SK-N-SH treated with all-trans-retinoic acid at 6 μM for 48 hours (cell line): Measurements from ENCODE around the gene OR13C8.

Experiments used
- ATAC-seq: fragments of 200-7000 bp; cut with Tn5 transposase; 3 replicates; pipeline ENCODE4 v1.9.1; 2020; ENCODE audit warnings: mild to moderate bottlenecking, moderate library complexity
- ARNTL ChIP-seq: fragments of 450-650 bp; formaldehyde crosslinking; IDR thresholded peaks from 2 replicates; pipeline ENCODE4 v1.5.0; 2020; ENCODE audit warnings: low read depth, mild to moderate bottlenecking, moderate library complexity, borderline replicate concordance
- BACH2 ChIP-seq: fragments of 250-450 bp; sonication (Bioruptor Pico); IDR thresholded peaks from 2 replicates; pipeline ENCODE4 v1.9.0; 2021; ENCODE audit warnings: mild to moderate bottlenecking, borderline replicate concordance
- CREB5 ChIP-seq: fragments of 250-450 bp; sonication (Bioruptor Pico); IDR thresholded peaks from 2 replicates; pipeline ENCODE4 v1.5.1; 2020; ENCODE audit warnings: low read depth, mild to moderate bottlenecking, moderate library complexity
- CSDC2 ChIP-seq: fragments of 250-450 bp; sonication (Bioruptor Pico); IDR thresholded peaks from 2 replicates; pipeline ENCODE4 v1.5.0; 2020; ENCODE audit warnings: mild to moderate bottlenecking, moderate library complexity
- CSRNP3 ChIP-seq: fragments of 250-450 bp; sonication (Bioruptor Pico); IDR thresholded peaks from 2 replicates; pipeline ENCODE4 v1.5.1; 2021; ENCODE audit warnings: mild to moderate bottlenecking, moderate library complexity
- ISL1 ChIP-seq: fragments of 250-450 bp; sonication (Bioruptor Pico); IDR thresholded peaks from 2 replicates; pipeline ENCODE4 v2.1.2; 2022; ENCODE audit warnings: mild to moderate bottlenecking, moderate library complexity
- OSR1 ChIP-seq: fragments of 250-450 bp; sonication (Bioruptor Pico); IDR thresholded peaks from 2 replicates; pipeline ENCODE4 v1.8.0; 2022; ENCODE audit warnings: moderate library complexity, mild to moderate bottlenecking, inconsistent platforms
- PATZ1 ChIP-seq: fragments of 250-450 bp; sonication (Bioruptor Pico); IDR thresholded peaks from 2 replicates; pipeline ENCODE4 v1.8.0; 2020; ENCODE audit warnings: mild to moderate bottlenecking, moderate library complexity, borderline replicate concordance
- POU6F1 ChIP-seq: fragments of 250-450 bp; sonication (Bioruptor Pico); IDR thresholded peaks from 2 replicates; pipeline ENCODE4 v1.8.0; 2021; ENCODE audit warnings: low read depth, mild to moderate bottlenecking, moderate library complexity, borderline replicate concordance
- SNAI2 ChIP-seq: fragments of 250-450 bp; sonication (Bioruptor Pico); IDR thresholded peaks from 2 replicates; pipeline ENCODE4 v1.5.0; 2020; ENCODE audit warnings: mild to moderate bottlenecking, moderate library complexity
- TCF4 ChIP-seq: fragments of 250-450 bp; sonication (Bioruptor Pico); IDR thresholded peaks from 2 replicates; pipeline ENCODE4 v1.8.0; 2021; ENCODE audit warnings: mild to moderate bottlenecking, moderate library complexity, borderline replicate concordance
- TOX ChIP-seq: fragments of 250-450 bp; sonication (Bioruptor Pico); IDR thresholded peaks from 2 replicates; pipeline ENCODE4 v1.8.0; 2021; ENCODE audit warnings: mild to moderate bottlenecking, moderate library complexity, borderline replicate concordance
- TSHZ2 ChIP-seq: fragments of 250-450 bp; sonication (Bioruptor Pico); IDR thresholded peaks from 2 replicates; pipeline ENCODE4 v1.5.0; 2020; ENCODE audit warnings: mild to moderate bottlenecking, moderate library complexity
- ZFP3 ChIP-seq: fragments of 250-450 bp; sonication (Bioruptor Pico); IDR thresholded peaks from 2 replicates; pipeline ENCODE4 v1.5.0; 2020; ENCODE audit warnings: mild to moderate bottlenecking, moderate library complexity
- ZFP30 ChIP-seq: fragments of 450-650 bp; formaldehyde crosslinking; IDR thresholded peaks from 2 replicates; pipeline ENCODE4 v1.5.0; 2022; ENCODE audit warnings: mild to moderate bottlenecking, moderate library complexity
- ZNF565 ChIP-seq: fragments of 450-650 bp; formaldehyde crosslinking; conservative IDR thresholded peaks from 2 replicates; pipeline ENCODE4 v1.5.0; 2020; ENCODE audit warnings: low read depth, mild to moderate bottlenecking, moderate library complexity
- ZNF70 ChIP-seq: fragments of 450-650 bp; formaldehyde crosslinking; IDR thresholded peaks from 2 replicates; pipeline ENCODE4 v1.5.0; 2020; ENCODE audit warnings: mild to moderate bottlenecking, moderate library complexity
- ZNF8 ChIP-seq: fragments of 450-650 bp; formaldehyde crosslinking; IDR thresholded peaks from 2 replicates; pipeline ENCODE4 v1.5.0; 2020; ENCODE audit warnings: mild to moderate bottlenecking, moderate library complexity

OR13C8 gene

GRCh38 chr9:104539275-104539674, 29.7 kb upstream of the OR13C8 start:
- TF ChIP-seq TSHZ2 (CRISPR knock-in tag) (no peak), ISL1 (CRISPR knock-in tag) (no peak), ZNF8 (CRISPR knock-in tag) (no peak), TOX (CRISPR knock-in tag) (no peak), OSR1 (CRISPR knock-in tag) (no peak), SNAI2 (CRISPR knock-in tag) (no peak), ZNF565 (CRISPR knock-in tag) (no peak), POU6F1 (CRISPR knock-in tag) (no peak), CREB5 (CRISPR knock-in tag) (no peak), ZFP30 (CRISPR knock-in tag) (no peak), CSRNP3 (CRISPR knock-in tag) (no peak), ARNTL (no peak), ZFP3 (no peak), TCF4 (no peak), ZNF70 (CRISPR knock-in tag) (no peak)
- TF ChIP-seq, all 23 proteins: peak for 0
- no peak for ATAC-seq

GRCh38 chr9:104544644-104545043, 24.3 kb upstream of the OR13C8 start:
- ATAC-seq = no peak
- TF ChIP-seq OSR1 (CRISPR knock-in tag) (no peak), ZFP3 (no peak), PATZ1 (CRISPR knock-in tag) (no peak), TSHZ2 (CRISPR knock-in tag) (no peak), ARNTL (no peak), BACH2 (CRISPR knock-in tag) (no peak), CSDC2 (CRISPR knock-in tag) (no peak)

- no peak for ATAC-seq
- TF ChIP-seq POU6F1 (CRISPR knock-in tag) (no peak), ARNTL (no peak), PATZ1 (CRISPR knock-in tag) (no peak), ZFP3 (no peak), TSHZ2 (CRISPR knock-in tag) (no peak), ZNF8 (CRISPR knock-in tag) (no peak), OSR1 (CRISPR knock-in tag) (no peak)
These were observed 15.7 kb upstream of the OR13C8 start for GRCh38 chr9:104553261-104553660.
